Tibial artery (tissue), 4 donors: ENCODE data around the gene TIMM17A.
A peak's percentile ranks its signal among the peaks of the same experiment; 100 is the strongest.

Experiments
- DNase-seq, 2 donors: peaks; one replicate each; pipeline ENCODE4 v3.0.0-alpha.2; 2019
- H3K27ac ChIP-seq, 2 donors: fragments of 200-600 bp; sonication (generic) in 1 of 2; 1 replicate in 1 of 2; 2 replicates in 1 of 2; pipeline ENCODE4 v1.5.1; 2018 to 2019; ENCODE audit warnings: mild to moderate bottlenecking in 1 of 2
- H3K27me3 ChIP-seq, 2 donors: fragments of 200-600 bp; sonication (generic) in 1 of 2; one replicate each; pipeline versions ENCODE4 v1.5.1 to v1.6.0; 2016 to 2019
- H3K36me3 ChIP-seq, 3 donors: fragments of 200-600 bp; sonication (generic) in 2 of 3; one replicate each; pipeline ENCODE4 v1.5.1; 2016 to 2019; ENCODE audit warnings: mild to moderate bottlenecking in 2 of 3
- H3K4me1 ChIP-seq, 4 donors: fragments of 200-600 bp; sonication (generic) in 2 of 4; 1 replicate in 3 of 4; 2 replicates in 1 of 4; pipeline ENCODE4 v1.5.1; 2016 to 2019
- H3K4me3 ChIP-seq, 2 donors: fragments of 200-600 bp; sonication (generic) in 1 of 2; 1 replicate in 1 of 2; 2 replicates in 1 of 2; pipeline ENCODE4 v1.5.1; 2018 to 2019; ENCODE audit warnings: mild to moderate bottlenecking in 2 of 2
- H3K9me3 ChIP-seq, 3 donors: fragments of 200-600 bp; sonication (generic) in 1 of 3; one replicate each; pipeline ENCODE4 v1.5.1; 2016 to 2019
- CTCF ChIP-seq, 2 experiments: fragments of 200-600 bp in 1 of 2; fragments of 450-650 bp in 1 of 2; IDR thresholded peaks; one replicate each; pipeline ENCODE4 v1.5.1; 2017 to 2019; ENCODE audit warnings: antibody characterized with exemption in 2 of 2, mild to moderate bottlenecking in 1 of 2, moderate library complexity in 1 of 2
- intact Hi-C: fragments of 100-400 bp; cut with DNase I; formaldehyde crosslinking; loops from one replicate; pipeline ENCODE4 v1.15.0; 2023; ENCODE audit warnings: low total_unique reads

Gene TIMM17A

GRCh38 chr1:201941420-201942128 lies 13.7 kb upstream of the TIMM17A start:
- Histone ChIP-seq H3K36me3 (peaks cover 43 to 62% (median 44%) of the 10 kb centered on the region in 3 donors), H3K4me3 (peak overlapping the region; percentile 83 to 92), H3K4me1 (peaks cover 0 to 50% (median 28%) of the 10 kb centered on the region in 4 donors), H3K27ac (peak overlapping the region; percentile 95 to 97), H3K9me3 (no peaks in the 10 kb centered on the region), H3K27me3 (no peaks in the 10 kb centered on the region)
- no peak for TF ChIP-seq CTCF (IDR thresholded peaks at IDR 0.05)
- DNase-seq = no peak
- intact Hi-C loops = loop anchor here (5.0 kb wide), 1 partner anchor 44 kb away; no protein-coding TSS in a partner anchor

- H3K27ac ChIP-seq = peak overlapping the region; percentile 95 to 97
Measured at GRCh38 chr1:201942129-201942495, 13.2 kb upstream of the TIMM17A start.

GRCh38 chr1:201944002-201944401 lies 11.3 kb upstream of the TIMM17A start:
- H3K4me3 ChIP-seq = peak overlapping the region; percentile 83 to 92
- intact Hi-C loops = loop anchor here (5.0 kb wide), 1 partner anchor 47 kb away; no protein-coding TSS in a partner anchor

More at GRCh38 chr1:201942129-201942495, 13.2 kb upstream of the TIMM17A start:
- H3K9me3 ChIP-seq = no peaks in the 10 kb centered on the region
- TF ChIP-seq CTCF (IDR thresholded peaks at IDR 0.05) = no peak
- H3K36me3 ChIP-seq = peaks cover 37 to 56% (median 38%) of the 10 kb centered on the region in 3 donors
- no peak for DNase-seq
- peaks cover 0 to 45% (median 22%) of the 10 kb centered on the region in 4 donors for H3K4me1 ChIP-seq
- peak overlapping the region; percentile 83 to 92 for H3K4me3 ChIP-seq
- intact Hi-C loops = loop anchor here (5.0 kb wide), 1 partner anchor 45 kb away; no protein-coding TSS in a partner anchor
- no peaks in the 10 kb centered on the region for H3K27me3 ChIP-seq

GRCh38 chr1:201944639-201945038 lies 10.7 kb upstream of the TIMM17A start:
- Histone ChIP-seq H3K4me1 (peaks cover 0 to 45% (median 17%) of the 10 kb centered on the region in 4 donors), H3K36me3 (peaks cover 34 to 44% (median 37%) of the 10 kb centered on the region in 3 donors), H3K27ac (peak overlapping the region; percentile 95 to 97), H3K9me3 (no peaks in the 10 kb centered on the region), H3K4me3 (peak overlapping the region; percentile 83 to 92), H3K27me3 (no peaks in the 10 kb centered on the region)
- intact Hi-C loops = loop anchor here (5.0 kb wide), 1 partner anchor 47 kb away; no protein-coding TSS in a partner anchor
- no peak for TF ChIP-seq CTCF (IDR thresholded peaks at IDR 0.05)
- no peak for DNase-seq

More at GRCh38 chr1:201944002-201944401, 11.3 kb upstream of the TIMM17A start:
- no peak for TF ChIP-seq CTCF (IDR thresholded peaks at IDR 0.05)
- Histone ChIP-seq H3K27ac (peak overlapping the region; percentile 95 to 97), H3K4me1 (peaks cover 0 to 45% (median 15%) of the 10 kb centered on the region in 4 donors), H3K27me3 (no peaks in the 10 kb centered on the region), H3K9me3 (no peaks in the 10 kb centered on the region), H3K36me3 (peaks cover 34 to 50% (median 37%) of the 10 kb centered on the region in 3 donors)
- no peak for DNase-seq

- no peaks in the 10 kb centered on the region for H3K9me3 ChIP-seq
- H3K27me3 ChIP-seq = no peaks in the 10 kb centered on the region
- peaks cover 0 to 45% (median 20%) of the 10 kb centered on the region in 4 donors for H3K4me1 ChIP-seq
- peak; percentile 27 to 43 for TF ChIP-seq CTCF (IDR thresholded peaks at IDR 0.05)
- intact Hi-C loops = no loop called here
- H3K27ac ChIP-seq = peak overlapping the region; percentile 95 to 97
- no peak for DNase-seq
- H3K4me3 ChIP-seq = peak overlapping the region; percentile 83 to 92
- peaks cover 34 to 42% (median 37%) of the 10 kb centered on the region in 3 donors for H3K36me3 ChIP-seq
Measured at GRCh38 chr1:201945157-201945556, 10.1 kb upstream of the TIMM17A start.
